RWPE1 (cell line): ENCODE measurements around the gene NTM.

Source experiments
- CTCF ChIA-PET: fragments of 350-600 bp; sonication (Branson Sonifier 250); formaldehyde crosslinking; extraction: SDS; loops from one replicate; lab custom pipeline; 2021; lab: Yijun Ruan, JAX
- POLR2A ChIA-PET: fragments of 400-600 bp; formaldehyde crosslinking; extraction: SDS; loops from one replicate; lab custom pipeline; 2020; ENCODE audit warnings: antibody characterized with exemption; ENCODE audit not compliant: low non-redundant PET; lab: Yijun Ruan, JAX
- DNase-seq: peaks from one replicate; pipeline ENCODE4 v3.0.0; 2012; ENCODE audit warnings: low spot score
- H3K27ac ChIP-seq: fragments of 450-650 bp; 2 replicates; pipeline ENCODE4 v1.5.1; 2017
- CTCF ChIP-seq: fragments of 450-650 bp; conservative IDR thresholded peaks from 2 replicates; pipeline ENCODE4 v1.5.1; 2017; ENCODE audit warnings: low read depth, mild to moderate bottlenecking

The NTM gene

GRCh38 chr11:131353766-131354165 is 16.6 kb upstream of the NTM start:
- no peak overlapping the region for H3K27ac ChIP-seq
- DNase-seq, result no peak
- ChIA-PET POLR2A (no interaction called here), CTCF (no interaction called here)
- TF ChIP-seq CTCF, result no peak

GRCh38 chr11:131354251-131354701 is 16.1 kb upstream of the NTM start:
- no peak for DNase-seq
- ChIA-PET POLR2A (no interaction called here), CTCF (no interaction called here)
- no peak for TF ChIP-seq CTCF
- no peak overlapping the region for H3K27ac ChIP-seq

GRCh38 chr11:131356206-131356605 is 14.2 kb upstream of the NTM start:
- ChIA-PET POLR2A (no interaction called here), CTCF (interaction anchor here (0.7 kb wide), 1 partner anchor 129 kb away, joined by 3 read pairs; no protein-coding TSS in a partner anchor)
- no peak for DNase-seq
- no peak overlapping the region for H3K27ac ChIP-seq
- TF ChIP-seq CTCF, result no peak

GRCh38 chr11:131365329-131365930 is 5.0 kb upstream of the NTM start:
- H3K27ac ChIP-seq, result no peak overlapping the region
- CTCF ChIA-PET, result no interaction called here
- POLR2A ChIA-PET, result no interaction called here

GRCh38 chr11:131370901-131371790 is 731 bp downstream of the NTM start:
- TF ChIP-seq CTCF, result no peak
- CTCF ChIA-PET, result no interaction called here
- no peak for DNase-seq
- POLR2A ChIA-PET, result no interaction called here
- no peak overlapping the region for H3K27ac ChIP-seq

More at GRCh38 chr11:131365329-131365930, 5.0 kb upstream of the NTM start:
- TF ChIP-seq CTCF, result no peak
- no peak for DNase-seq

- POLR2A ChIA-PET, result no interaction called here
Measured at GRCh38 chr11:131371791-131372104, 1.3 kb downstream of the NTM start.

More at GRCh38 chr11:131371791-131372104, 1.3 kb downstream of the NTM start:
- no peak overlapping the region for H3K27ac ChIP-seq
- CTCF ChIA-PET, result no interaction called here
- DNase-seq, result no peak
- no peak for TF ChIP-seq CTCF
